Bronchial epithelial cell (primary cell): Measurements from ENCODE around the gene ADAM15. TPM values are rescaled to one million over a fixed set of nuclear protein-coding genes. Genes with fewer than 3 reads are reported as not detected.

Experiments used
- DNase-seq: peaks from one replicate; pipeline ENCODE4 v3.0.0-alpha.2; 2010; ENCODE audit warnings: low read depth
- FAIRE-seq: peaks from 2 replicates; lab custom pipeline; 2011; peaks lifted over from hg19 to GRCh38; lab: Jason Lieb, UNC
- H3K27me3 ChIP-seq: 2 replicates; pipeline ENCODE4 v1.5.1; 2011; ENCODE audit warnings: low read length; ENCODE audit not compliant: control insufficient read depth, insufficient read depth
- H3K36me3 ChIP-seq: 2 replicates; pipeline ENCODE4 v1.5.1; 2011; ENCODE audit warnings: low read length; ENCODE audit not compliant: control insufficient read depth, insufficient read depth
- H3K4me3 ChIP-seq: 2 replicates; pipeline ENCODE4 v1.5.1; 2011; ENCODE audit warnings: mild to moderate bottlenecking, low read depth, low read length, control low read depth
- CTCF ChIP-seq: IDR thresholded peaks from 2 replicates; pipeline ENCODE4 v1.5.1; 2011; ENCODE audit warnings: mild to moderate bottlenecking, moderate library complexity, low read length, control low read depth, inconsistent platforms; ENCODE audit not compliant: insufficient read depth, severe bottlenecking
- total RNA-seq: library from RNA; depleted of rRNA; stranded (reverse); fragments of >200 nt; gene quantifications from 2 replicates; pipeline ENCODE4 v1.2.1, GENCODE V29; 2014

The ADAM15 gene
- total RNA-seq, 1 donor from 2014 or later = 181 TPM

DNA sequence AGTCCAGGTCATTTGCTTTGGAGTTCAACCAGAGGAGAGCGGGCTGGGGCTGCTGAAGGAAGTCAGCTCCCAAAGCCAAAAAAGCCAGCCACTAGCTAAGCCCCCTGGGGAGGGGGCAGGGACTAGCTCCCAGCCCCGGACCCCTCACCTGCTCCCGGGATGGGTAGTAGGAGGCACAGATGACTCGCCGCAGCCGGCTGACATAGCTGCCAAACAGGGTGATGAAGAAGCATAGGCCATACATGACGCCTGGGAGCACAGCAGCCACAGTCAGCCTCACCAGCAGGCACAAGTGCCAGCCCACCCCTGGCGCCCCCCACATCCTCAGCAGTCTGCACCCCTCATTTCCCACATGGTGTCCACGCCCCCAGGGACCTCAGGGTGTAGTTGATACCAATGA lies 25.0 kb upstream of the ADAM15 start:
- no peak for TF ChIP-seq CTCF
- no peaks in the 10 kb centered on the region for H3K27me3 ChIP-seq
- no peaks in the 10 kb centered on the region for H3K36me3 ChIP-seq
- peak; percentile 44 for DNase-seq
- FAIRE-seq = no peak
- no peak overlapping the region for H3K4me3 ChIP-seq

DNA sequence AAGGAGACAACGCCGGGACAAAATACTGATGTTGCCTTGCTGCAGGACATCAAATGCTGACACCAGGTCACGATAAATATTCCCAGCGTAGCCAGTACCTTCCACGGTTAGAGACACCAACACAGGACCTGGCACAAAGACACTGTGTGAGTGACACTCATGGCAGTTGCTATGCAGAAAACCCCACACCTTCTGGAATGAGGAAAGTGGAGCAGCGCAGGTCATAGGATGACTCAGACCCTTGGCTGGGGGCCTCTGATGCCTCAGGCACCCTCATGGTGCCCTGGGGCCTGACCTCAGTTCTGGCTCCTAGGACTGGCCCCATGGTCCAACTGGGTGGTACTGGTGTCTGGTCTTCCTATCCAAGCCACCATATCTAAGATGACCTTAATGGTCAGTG lies 24.5 kb upstream of the ADAM15 start:
- peak; percentile 43 for FAIRE-seq
- Histone ChIP-seq H3K27me3 (no peaks in the 10 kb centered on the region), H3K36me3 (no peaks in the 10 kb centered on the region), H3K4me3 (no peak overlapping the region)
- TF ChIP-seq CTCF = no peak
- DNase-seq = peak; percentile 52

DNA sequence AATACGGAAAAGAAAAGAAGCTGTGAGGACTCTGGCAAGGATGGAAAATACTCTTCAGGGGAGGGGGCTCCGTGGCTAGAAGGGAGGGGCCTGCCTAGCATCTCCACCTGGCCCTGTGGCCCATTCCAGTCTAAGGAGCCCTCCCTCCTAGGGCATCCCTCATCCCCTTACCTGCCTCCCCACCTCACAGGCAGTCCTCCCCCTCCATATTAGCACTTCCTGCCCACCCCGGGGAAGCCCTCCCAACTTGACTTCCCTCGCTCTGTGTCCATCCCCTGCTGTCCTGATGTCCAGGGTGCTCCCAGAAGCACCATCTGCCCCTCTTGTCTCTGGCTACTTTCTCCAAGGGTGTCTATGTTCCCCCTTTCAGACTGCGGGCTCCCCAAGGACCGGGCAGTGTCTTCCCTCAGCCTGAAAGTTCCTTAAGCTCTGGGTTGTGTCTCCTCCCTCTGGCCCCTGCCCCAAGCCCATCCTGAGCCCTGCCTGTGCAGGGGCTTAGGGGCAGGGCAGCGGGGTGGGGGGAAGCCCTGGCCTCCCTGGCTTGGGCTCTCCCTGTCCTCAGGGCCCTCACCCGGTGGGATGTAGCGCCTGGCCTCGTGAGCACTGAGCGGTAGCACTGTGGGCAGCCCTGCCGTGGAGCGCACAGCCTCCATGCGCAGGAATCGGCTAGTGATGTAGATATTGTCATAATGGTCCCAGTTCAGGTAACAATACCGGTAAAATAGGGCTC lies 21.4 kb upstream of the ADAM15 start:
- FAIRE-seq = no peak
- no peak for TF ChIP-seq CTCF
- no peak for DNase-seq
- Histone ChIP-seq H3K36me3 (no peaks in the 10 kb centered on the region), H3K4me3 (no peak overlapping the region), H3K27me3 (no peaks in the 10 kb centered on the region)

GRCh38 chr1:155030243-155030795 lies 20.8 kb upstream of the ADAM15 start:
- Histone ChIP-seq H3K36me3 (no peaks in the 10 kb centered on the region), H3K27me3 (no peaks in the 10 kb centered on the region), H3K4me3 (no peak overlapping the region)
- FAIRE-seq = no peak
- DNase-seq = no peak
- TF ChIP-seq CTCF = no peak

DNA sequence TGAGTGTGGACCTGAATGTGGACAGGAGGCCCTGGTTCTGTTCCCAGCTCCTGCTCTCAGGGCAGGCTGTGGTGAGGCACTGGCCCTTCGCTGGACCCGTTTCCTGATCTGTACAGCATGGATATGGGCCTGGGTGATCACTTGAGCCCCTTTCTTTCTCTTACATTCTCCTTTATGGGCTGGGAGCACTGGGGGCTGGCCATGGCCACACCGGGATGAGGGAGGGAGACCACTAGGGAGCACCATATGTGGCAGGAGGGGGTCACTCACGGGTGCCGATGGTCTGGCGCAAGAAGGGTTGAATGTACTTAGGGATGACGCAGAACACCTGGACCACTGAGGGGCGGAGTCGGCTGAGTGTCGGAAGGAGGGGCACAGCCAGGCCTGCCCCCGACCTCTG lies 20.2 kb upstream of the ADAM15 start:
- Histone ChIP-seq H3K4me3 (no peak overlapping the region), H3K36me3 (no peaks in the 10 kb centered on the region), H3K27me3 (no peaks in the 10 kb centered on the region)
- DNase-seq (no peak), FAIRE-seq (no peak)
- no peak for TF ChIP-seq CTCF

- no peak for FAIRE-seq
- DNase-seq = no peak
- no peak for TF ChIP-seq CTCF
Measured at GRCh38 chr1:155032886-155033285, 18.2 kb upstream of the ADAM15 start.

More at GRCh38 chr1:155032886-155033285, 18.2 kb upstream of the ADAM15 start:
- Histone ChIP-seq H3K36me3 (no peaks in the 10 kb centered on the region), H3K27me3 (no peaks in the 10 kb centered on the region), H3K4me3 (no peak overlapping the region)
